Measurements from ENCODE around the gene OBP2B.
A peak's percentile ranks its signal among the peaks of the same experiment; 100 is the strongest.

Gene OBP2B

DNA sequence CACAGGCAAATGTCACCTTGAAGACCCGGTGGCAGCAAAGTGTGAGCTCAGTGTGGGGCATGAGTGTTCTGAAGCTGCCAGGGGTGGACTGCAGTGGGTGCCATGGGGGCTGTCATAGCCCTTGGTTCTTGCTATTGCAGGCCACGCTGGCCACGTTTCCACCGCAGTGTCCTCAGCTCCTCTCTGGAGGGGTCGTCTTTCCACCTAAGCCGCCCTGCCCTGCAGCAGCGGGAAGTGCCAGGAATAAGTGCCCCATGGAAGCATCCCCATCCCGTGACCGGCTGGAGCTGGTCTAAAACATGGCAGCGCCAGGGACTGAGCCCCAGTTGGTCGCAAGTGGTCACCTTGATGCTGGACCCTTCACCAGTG is 6.9 kb downstream of the OBP2B start:
- Histone ChIP-seq H3K27me3 (replicated peaks; ENCODE audit: control insufficient read depth, insufficient read depth, low read length, poor library complexity, severe bottlenecking) (no peaks in the 10 kb centered on the region), H3K4me3 (ENCODE audit: insufficient read depth, low read depth, low read length, poor library complexity, severe bottlenecking) (no peak overlapping the region), H3K9me3 (ENCODE audit: control insufficient read depth, low read length) (no peaks in the 10 kb centered on the region), H3K27ac (ENCODE audit: insufficient read depth, low read length, poor library complexity, severe bottlenecking) (no peak overlapping the region), H3K4me1 (ENCODE audit: control insufficient read depth, insufficient read depth, low read length, poor library complexity, severe bottlenecking) (no peaks in the 10 kb centered on the region), H3K36me3 (ENCODE audit: control insufficient read depth, insufficient read depth, low read length) (no peaks in the 10 kb centered on the region)
- DNase-seq, result no peak

DNA sequence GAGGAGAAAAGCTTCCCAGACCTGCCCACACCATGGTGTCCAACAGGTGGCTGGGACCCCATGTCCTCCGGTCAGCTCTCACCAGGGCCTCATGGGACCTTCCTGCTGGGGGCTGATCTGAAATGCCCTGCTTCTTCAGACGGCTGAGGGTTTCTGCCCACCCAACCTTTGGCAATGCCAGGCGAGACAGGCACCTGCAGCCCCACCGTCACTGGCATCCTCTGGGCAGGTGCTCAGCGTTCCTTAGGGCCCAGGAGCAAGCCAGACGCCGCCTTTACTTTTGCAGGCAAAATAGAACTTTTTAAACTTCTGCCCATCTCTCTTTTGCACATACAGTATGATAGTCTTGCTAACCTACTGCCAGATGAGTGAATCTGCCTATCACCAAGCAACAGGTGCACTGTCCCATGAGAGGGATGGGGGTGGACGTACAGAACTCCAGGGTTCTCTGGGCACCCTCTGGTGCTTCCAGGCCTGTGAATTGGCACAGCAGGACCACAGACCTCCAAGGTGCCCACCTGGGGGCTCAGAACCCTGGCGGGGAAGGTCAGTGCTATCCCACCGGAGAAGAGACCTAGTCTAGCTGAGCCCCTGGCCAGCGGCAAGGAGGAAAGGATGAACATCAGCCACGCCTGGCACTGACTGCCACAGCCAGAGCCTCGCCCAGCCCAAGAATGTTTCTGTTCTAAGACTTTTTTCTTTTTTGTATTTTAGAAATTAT is 7.5 kb downstream of the OBP2B start:
- no peaks in the 10 kb centered on the region for H3K4me1 ChIP-seq (ENCODE audit: control insufficient read depth, insufficient read depth, low read length, poor library complexity, severe bottlenecking)
- no peak overlapping the region for H3K27ac ChIP-seq (ENCODE audit: insufficient read depth, low read length, poor library complexity, severe bottlenecking)
- no peak for DNase-seq
- no peak overlapping the region for H3K4me3 ChIP-seq (ENCODE audit: insufficient read depth, low read depth, low read length, poor library complexity, severe bottlenecking)
- H3K27me3 ChIP-seq (replicated peaks; ENCODE audit: control insufficient read depth, insufficient read depth, low read length, poor library complexity, severe bottlenecking), result no peaks in the 10 kb centered on the region
- no peaks in the 10 kb centered on the region for H3K36me3 ChIP-seq (ENCODE audit: control insufficient read depth, insufficient read depth, low read length)
- no peaks in the 10 kb centered on the region for H3K9me3 ChIP-seq (ENCODE audit: control insufficient read depth, low read length)

DNA sequence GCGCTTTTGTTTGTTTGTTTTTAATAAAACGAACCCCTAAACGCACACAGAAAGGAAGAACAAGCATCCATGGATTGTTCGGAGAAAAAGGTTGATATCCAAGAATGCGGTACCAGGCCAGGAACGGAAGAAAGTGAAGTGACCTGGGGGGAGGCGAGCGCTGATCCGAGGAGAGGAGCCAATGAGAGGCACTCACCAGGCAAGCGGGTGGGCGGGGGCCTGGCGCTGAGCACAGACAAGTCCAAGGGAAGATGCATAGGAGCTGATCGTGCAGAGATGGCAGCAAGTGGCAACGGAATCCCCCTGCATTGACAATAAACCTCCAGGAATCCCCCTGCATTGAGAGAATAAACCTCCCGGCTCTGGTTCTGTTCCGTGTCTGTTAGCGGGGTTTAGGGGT is 8.4 kb downstream of the OBP2B start:
- no peaks in the 10 kb centered on the region for H3K9me3 ChIP-seq (ENCODE audit: control insufficient read depth, low read length)
- H3K27me3 ChIP-seq (replicated peaks; ENCODE audit: control insufficient read depth, insufficient read depth, low read length, poor library complexity, severe bottlenecking), result no peaks in the 10 kb centered on the region
- H3K27ac ChIP-seq (ENCODE audit: insufficient read depth, low read length, poor library complexity, severe bottlenecking), result no peak overlapping the region
- no peaks in the 10 kb centered on the region for H3K4me1 ChIP-seq (ENCODE audit: control insufficient read depth, insufficient read depth, low read length, poor library complexity, severe bottlenecking)
- DNase-seq, result no peak
- H3K36me3 ChIP-seq (ENCODE audit: control insufficient read depth, insufficient read depth, low read length), result no peaks in the 10 kb centered on the region
- H3K4me3 ChIP-seq (ENCODE audit: insufficient read depth, low read depth, low read length, poor library complexity, severe bottlenecking), result no peak overlapping the region

DNA sequence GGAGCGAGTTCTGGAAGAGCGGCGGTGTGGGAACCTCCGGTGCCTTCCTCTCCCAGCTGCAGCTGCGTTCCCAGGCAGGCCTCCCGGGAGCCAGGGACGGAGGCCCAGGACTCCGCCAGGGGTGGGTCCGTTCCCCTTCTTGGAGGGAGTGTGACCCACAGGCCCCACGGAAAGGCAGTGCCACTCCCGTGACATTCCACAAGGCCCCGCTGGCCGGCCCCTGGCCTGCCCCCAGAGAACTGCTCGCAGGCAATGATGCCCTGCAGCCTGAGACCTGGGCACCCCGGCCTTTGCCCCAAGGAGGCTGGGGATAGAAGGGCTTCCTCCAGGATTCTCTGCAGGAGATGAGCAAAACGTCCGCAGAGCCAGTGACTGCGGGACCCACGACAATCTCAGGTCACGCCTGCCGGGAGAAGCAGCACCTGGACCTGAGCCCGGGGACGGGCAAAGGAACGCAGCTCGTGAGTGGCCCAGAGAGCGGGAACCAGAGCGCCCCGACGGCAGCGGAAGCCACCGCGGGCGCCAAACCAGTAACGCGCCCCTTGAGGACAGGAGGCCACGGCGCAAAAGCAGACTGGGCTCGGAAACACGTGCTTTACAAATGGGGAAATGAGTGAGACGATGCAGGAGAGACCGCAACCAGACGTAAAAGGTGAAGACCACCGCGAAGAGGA is 9.3 kb downstream of the OBP2B start:
- Histone ChIP-seq H3K27ac (ENCODE audit: insufficient read depth, low read length, poor library complexity, severe bottlenecking) (no peak overlapping the region), H3K36me3 (ENCODE audit: control insufficient read depth, insufficient read depth, low read length) (no peaks in the 10 kb centered on the region), H3K4me1 (ENCODE audit: control insufficient read depth, insufficient read depth, low read length, poor library complexity, severe bottlenecking) (no peaks in the 10 kb centered on the region), H3K27me3 (replicated peaks; ENCODE audit: control insufficient read depth, insufficient read depth, low read length, poor library complexity, severe bottlenecking) (no peaks in the 10 kb centered on the region), H3K4me3 (ENCODE audit: insufficient read depth, low read depth, low read length, poor library complexity, severe bottlenecking) (no peak overlapping the region), H3K9me3 (ENCODE audit: control insufficient read depth, low read length) (no peaks in the 10 kb centered on the region)
- DNase-seq, result peak in 1 of 3 donors; percentile 11

GRCh38 chr9:133195029-133195428 is 14.0 kb downstream of the OBP2B start:
- no peaks in the 10 kb centered on the region for H3K9me3 ChIP-seq (ENCODE audit: control insufficient read depth, low read length)

GRCh38 chr9:133194597-133194996 is 14.5 kb downstream of the OBP2B start:
- Histone ChIP-seq H3K4me1 (ENCODE audit: control insufficient read depth, insufficient read depth, low read length, poor library complexity, severe bottlenecking) (no peaks in the 10 kb centered on the region), H3K27me3 (replicated peaks; ENCODE audit: control insufficient read depth, insufficient read depth, low read length, poor library complexity, severe bottlenecking) (no peaks in the 10 kb centered on the region), H3K9me3 (ENCODE audit: control insufficient read depth, low read length) (no peaks in the 10 kb centered on the region), H3K4me3 (ENCODE audit: insufficient read depth, low read depth, low read length, poor library complexity, severe bottlenecking) (no peak overlapping the region), H3K36me3 (ENCODE audit: control insufficient read depth, insufficient read depth, low read length) (no peaks in the 10 kb centered on the region), H3K27ac (ENCODE audit: insufficient read depth, low read length, poor library complexity, severe bottlenecking) (no peak overlapping the region)
- DNase-seq, result no peak

More at GRCh38 chr9:133195029-133195428, 14.0 kb downstream of the OBP2B start:
- DNase-seq, result no peak
- H3K36me3 ChIP-seq (ENCODE audit: control insufficient read depth, insufficient read depth, low read length), result no peaks in the 10 kb centered on the region
- H3K4me3 ChIP-seq (ENCODE audit: insufficient read depth, low read depth, low read length, poor library complexity, severe bottlenecking), result no peak overlapping the region
- no peaks in the 10 kb centered on the region for H3K4me1 ChIP-seq (ENCODE audit: control insufficient read depth, insufficient read depth, low read length, poor library complexity, severe bottlenecking)
- H3K27ac ChIP-seq (ENCODE audit: insufficient read depth, low read length, poor library complexity, severe bottlenecking), result no peak overlapping the region
- no peaks in the 10 kb centered on the region for H3K27me3 ChIP-seq (replicated peaks; ENCODE audit: control insufficient read depth, insufficient read depth, low read length, poor library complexity, severe bottlenecking)

DNA sequence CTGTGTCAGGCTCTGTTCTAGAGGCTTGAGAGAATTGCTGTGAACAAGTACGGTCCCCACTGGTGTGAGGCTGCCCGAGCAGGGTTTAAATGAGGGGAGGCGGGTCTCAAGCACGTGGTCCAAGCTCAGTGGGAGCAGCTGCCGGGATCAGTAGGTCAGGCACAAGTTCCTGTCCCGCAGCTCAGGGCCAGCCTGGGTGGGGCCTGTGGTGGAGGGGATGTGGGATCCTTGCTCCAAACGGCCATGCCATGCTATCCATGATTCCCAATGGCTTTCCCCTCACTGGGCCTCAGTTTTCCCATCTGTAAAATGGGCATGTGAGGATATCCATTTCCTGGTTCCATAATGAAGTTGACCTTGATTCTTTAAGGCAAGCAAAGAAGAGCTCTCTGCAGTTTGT is 17.1 kb downstream of the OBP2B start:
- Histone ChIP-seq H3K4me3 (ENCODE audit: insufficient read depth, low read depth, low read length, poor library complexity, severe bottlenecking) (no peak overlapping the region), H3K4me1 (ENCODE audit: control insufficient read depth, insufficient read depth, low read length, poor library complexity, severe bottlenecking) (no peaks in the 10 kb centered on the region), H3K36me3 (ENCODE audit: control insufficient read depth, insufficient read depth, low read length) (no peaks in the 10 kb centered on the region), H3K27ac (ENCODE audit: insufficient read depth, low read length, poor library complexity, severe bottlenecking) (no peak overlapping the region), H3K27me3 (replicated peaks; ENCODE audit: control insufficient read depth, insufficient read depth, low read length, poor library complexity, severe bottlenecking) (no peaks in the 10 kb centered on the region), H3K9me3 (ENCODE audit: control insufficient read depth, low read length) (no peaks in the 10 kb centered on the region)
- DNase-seq, result no peak

- peaks cover 2% of the 10 kb centered on the region for H3K27me3 ChIP-seq (replicated peaks; ENCODE audit: control insufficient read depth, insufficient read depth, low read length, poor library complexity, severe bottlenecking)
These were observed 19.2 kb downstream of the OBP2B start for GRCh38 chr9:133189826-133190225.

DNA sequence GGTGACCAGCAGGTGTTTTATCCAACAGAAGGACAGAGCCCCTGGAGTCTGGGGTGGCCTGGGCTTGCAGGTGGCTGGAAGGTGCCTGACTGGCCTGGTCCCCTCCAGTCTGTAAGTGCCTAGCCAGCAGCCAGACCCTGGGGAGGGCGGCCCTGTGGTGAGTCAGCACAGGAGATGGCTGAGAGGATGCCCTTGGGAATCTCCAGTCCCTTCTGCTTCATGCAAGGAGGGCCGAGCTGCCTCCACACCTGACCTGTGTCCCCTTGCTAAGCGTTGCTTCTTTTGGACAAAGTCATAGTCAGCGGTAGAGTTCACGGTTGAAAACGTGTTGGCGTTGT is 20.2 kb downstream of the OBP2B start:
- H3K27me3 ChIP-seq (replicated peaks; ENCODE audit: control insufficient read depth, insufficient read depth, low read length, poor library complexity, severe bottlenecking), result peaks cover 12% of the 10 kb centered on the region
- no peak overlapping the region for H3K4me3 ChIP-seq (ENCODE audit: insufficient read depth, low read depth, low read length, poor library complexity, severe bottlenecking)
- H3K9me3 ChIP-seq (ENCODE audit: control insufficient read depth, low read length), result no peaks in the 10 kb centered on the region
- no peak overlapping the region for H3K27ac ChIP-seq (ENCODE audit: insufficient read depth, low read length, poor library complexity, severe bottlenecking)
- no peaks in the 10 kb centered on the region for H3K4me1 ChIP-seq (ENCODE audit: control insufficient read depth, insufficient read depth, low read length, poor library complexity, severe bottlenecking)
- H3K36me3 ChIP-seq (ENCODE audit: control insufficient read depth, insufficient read depth, low read length), result no peaks in the 10 kb centered on the region
- DNase-seq, result no peak

More at GRCh38 chr9:133189826-133190225, 19.2 kb downstream of the OBP2B start:
- Histone ChIP-seq H3K9me3 (ENCODE audit: control insufficient read depth, low read length) (no peaks in the 10 kb centered on the region), H3K36me3 (ENCODE audit: control insufficient read depth, insufficient read depth, low read length) (no peaks in the 10 kb centered on the region), H3K27ac (ENCODE audit: insufficient read depth, low read length, poor library complexity, severe bottlenecking) (no peak overlapping the region), H3K4me3 (ENCODE audit: insufficient read depth, low read depth, low read length, poor library complexity, severe bottlenecking) (no peak overlapping the region), H3K4me1 (ENCODE audit: control insufficient read depth, insufficient read depth, low read length, poor library complexity, severe bottlenecking) (no peaks in the 10 kb centered on the region)
- DNase-seq, result no peak

GRCh38 chr9:133188006-133188842 is 20.8 kb downstream of the OBP2B start:
- no peak overlapping the region for H3K4me3 ChIP-seq (ENCODE audit: insufficient read depth, low read depth, low read length, poor library complexity, severe bottlenecking)
- DNase-seq, result no peak
- no peaks in the 10 kb centered on the region for H3K36me3 ChIP-seq (ENCODE audit: control insufficient read depth, insufficient read depth, low read length)
- H3K27ac ChIP-seq (ENCODE audit: insufficient read depth, low read length, poor library complexity, severe bottlenecking), result no peak overlapping the region
- H3K4me1 ChIP-seq (ENCODE audit: control insufficient read depth, insufficient read depth, low read length, poor library complexity, severe bottlenecking), result no peaks in the 10 kb centered on the region
- H3K9me3 ChIP-seq (ENCODE audit: control insufficient read depth, low read length), result no peaks in the 10 kb centered on the region
- H3K27me3 ChIP-seq (replicated peaks; ENCODE audit: control insufficient read depth, insufficient read depth, low read length, poor library complexity, severe bottlenecking), result peaks cover 12% of the 10 kb centered on the region
